HG02798 (cell line): ENCODE results near the gene AGFG2.
"Not testable (repeated sequence)": the region's sequence is repeated elsewhere in the genome, so short reads cannot be mapped to it uniquely, and the experiment has no call there.

ENCODE experiments used
- ATAC-seq: cut with Tn5 transposase; IDR thresholded peaks from one replicate; pipeline ENCODE4 v1.9.1; 2021; ENCODE audit warnings: mild to moderate bottlenecking; ENCODE audit not compliant: unreplicated experiment, poor library complexity

The AGFG2 gene

GRCh38 chr7:100546926-100547800 lies 8.2 kb downstream of the AGFG2 start:
- peak; percentile 5 for ATAC-seq

- no peak for ATAC-seq
Observed at GRCh38 chr7:100547872-100548271, 8.9 kb downstream of the AGFG2 start.

- ATAC-seq = not testable (repeated sequence)
Observed at GRCh38 chr7:100548446-100548845, 9.4 kb downstream of the AGFG2 start.

- no peak for ATAC-seq
Observed at GRCh38 chr7:100552532-100552931, 13.5 kb downstream of the AGFG2 start.

GRCh38 chr7:100553032-100553431 lies 14.0 kb downstream of the AGFG2 start:
- no peak for ATAC-seq

- no peak for ATAC-seq
Observed at GRCh38 chr7:100555701-100556100, 16.7 kb downstream of the AGFG2 start.

GRCh38 chr7:100556541-100556940 lies 17.5 kb downstream of the AGFG2 start:
- ATAC-seq = no peak

- no peak for ATAC-seq
Observed at GRCh38 chr7:100559127-100559526, 20.1 kb downstream of the AGFG2 start.

GRCh38 chr7:100561491-100562194 lies 22.6 kb downstream of the AGFG2 start:
- no peak for ATAC-seq

GRCh38 chr7:100562195-100563099 lies 23.4 kb downstream of the AGFG2 start:
- no peak for ATAC-seq

GRCh38 chr7:100563100-100563564 lies 24.1 kb downstream of the AGFG2 start:
- ATAC-seq = no peak

GRCh38 chr7:100563809-100564400 lies 24.9 kb downstream of the AGFG2 start:
- ATAC-seq = peak; percentile 39

- not testable (repeated sequence) for ATAC-seq
Observed at GRCh38 chr7:100564405-100564804, 25.4 kb downstream of the AGFG2 start.

GRCh38 chr7:100565133-100565571 lies 26.1 kb downstream of the AGFG2 start:
- no peak for ATAC-seq

GRCh38 chr7:100566018-100566531 lies 27.1 kb downstream of the AGFG2 start:
- ATAC-seq = no peak

- no peak for ATAC-seq
Observed at GRCh38 chr7:100567031-100567730, 28.2 kb downstream of the AGFG2 start.

- no peak for ATAC-seq
Observed at GRCh38 chr7:100567751-100568175, 28.8 kb downstream of the AGFG2 start.

GRCh38 chr7:100568176-100568895 lies 29.3 kb downstream of the AGFG2 start:
- no peak for ATAC-seq
